ENCODE data around the gene RAI1.

RAI1 gene

GRCh38 chr17:17834974-17835373 is 153.7 kb downstream of the RAI1 start:
- no peak for DNase-seq (ENCODE audit: extremely low read depth, low read depth)
- H3K4me3 ChIP-seq (replicated peaks; ENCODE audit: low read depth, low read length) = peak overlapping the region; percentile 82
- TF ChIP-seq CTCF (IDR thresholded peaks at IDR 0.05; ENCODE audit: low read depth, low read length, missing control alignments) = no peak

- peak overlapping the region; percentile 82 for H3K4me3 ChIP-seq (replicated peaks; ENCODE audit: low read depth, low read length)
- no peak for TF ChIP-seq CTCF (IDR thresholded peaks at IDR 0.05; ENCODE audit: low read depth, low read length, missing control alignments)
- DNase-seq (ENCODE audit: extremely low read depth, low read depth) = no peak
These were observed 154.4 kb downstream of the RAI1 start for GRCh38 chr17:17835415-17836249.

- peak; percentile 87 for DNase-seq (ENCODE audit: extremely low read depth, low read depth)
- no peak for TF ChIP-seq CTCF (IDR thresholded peaks at IDR 0.05; ENCODE audit: low read depth, low read length, missing control alignments)
- H3K4me3 ChIP-seq (replicated peaks; ENCODE audit: low read depth, low read length) = peak overlapping the region; percentile 82
These were observed 155.1 kb downstream of the RAI1 start for GRCh38 chr17:17836250-17836817.

GRCh38 chr17:17836818-17837379 is 155.6 kb downstream of the RAI1 start, which contains the start of gene SREBF1:
SREBF1 (minus strand) TSS chr17:17836986; CDS start chr17:17836817, 169 bp downstream.
- TF ChIP-seq CTCF (IDR thresholded peaks at IDR 0.05; ENCODE audit: low read depth, low read length, missing control alignments) = no peak
- peak within 1 kb of the TSS; percentile 82 for H3K4me3 ChIP-seq (replicated peaks; ENCODE audit: low read depth, low read length)
- no peak for DNase-seq (ENCODE audit: extremely low read depth, low read depth)

GRCh38 chr17:17837380-17837821 is 156.1 kb downstream of the RAI1 start:
- TF ChIP-seq CTCF (IDR thresholded peaks at IDR 0.05; ENCODE audit: low read depth, low read length, missing control alignments) = no peak

GRCh38 chr17:17837966-17838962 is 157.0 kb downstream of the RAI1 start:
- no peak overlapping the region for H3K4me3 ChIP-seq (replicated peaks; ENCODE audit: low read depth, low read length)
- no peak for TF ChIP-seq CTCF (IDR thresholded peaks at IDR 0.05; ENCODE audit: low read depth, low read length, missing control alignments)
- no peak for DNase-seq (ENCODE audit: extremely low read depth, low read depth)

More at GRCh38 chr17:17837380-17837821, 156.1 kb downstream of the RAI1 start:
- no peak for DNase-seq (ENCODE audit: extremely low read depth, low read depth)
- peak overlapping the region; percentile 82 for H3K4me3 ChIP-seq (replicated peaks; ENCODE audit: low read depth, low read length)
